NCI-H2107 (cell line): ENCODE measurements around the gene NAV3.

Experiments used
- DNase-seq: peaks from one replicate; lab custom pipeline; 2025; lab: John Stamatoyannopoulos, UW

NAV3 gene

GRCh38 chr12:78120306-78120705, 289.6 kb downstream of the NAV3 start:
- no peak for DNase-seq

- DNase-seq, result no peak
Observed at GRCh38 chr12:78120866-78121560, 290.3 kb downstream of the NAV3 start.

GRCh38 chr12:78121969-78122610, 291.4 kb downstream of the NAV3 start:
- DNase-seq, result no peak

GRCh38 chr12:78128211-78128610, 297.5 kb downstream of the NAV3 start:
- no peak for DNase-seq

GRCh38 chr12:78143717-78144116, 313.0 kb downstream of the NAV3 start:
- peak; percentile 21 for DNase-seq

GRCh38 chr12:78145398-78145797, 314.7 kb downstream of the NAV3 start:
- DNase-seq, result no peak

GRCh38 chr12:78146365-78146772, 315.7 kb downstream of the NAV3 start:
- no peak for DNase-seq

GRCh38 chr12:78149459-78149858, 318.8 kb downstream of the NAV3 start:
- DNase-seq, result peak; percentile 34

- no peak for DNase-seq
Observed at GRCh38 chr12:78155546-78155945, 324.9 kb downstream of the NAV3 start.

GRCh38 chr12:78156751-78157150, 326.1 kb downstream of the NAV3 start:
- DNase-seq, result no peak

GRCh38 chr12:78157199-78157598, 326.5 kb downstream of the NAV3 start:
- DNase-seq, result no peak

- DNase-seq, result no peak
Observed at GRCh38 chr12:78164154-78164553, 333.5 kb downstream of the NAV3 start.

- DNase-seq, result no peak
Observed at GRCh38 chr12:78167510-78167909, 336.8 kb downstream of the NAV3 start.

GRCh38 chr12:78171061-78171460, 340.4 kb downstream of the NAV3 start:
- DNase-seq, result no peak

GRCh38 chr12:78176643-78177042, 345.9 kb downstream of the NAV3 start:
- DNase-seq, result no peak

- no peak for DNase-seq
Observed at GRCh38 chr12:78177298-78177697, 346.6 kb downstream of the NAV3 start.

- DNase-seq, result no peak
Observed at GRCh38 chr12:78179346-78179745, 348.7 kb downstream of the NAV3 start.

GRCh38 chr12:78181544-78182162, 351.0 kb downstream of the NAV3 start:
- DNase-seq, result peak; percentile 52

- DNase-seq, result no peak
Observed at GRCh38 chr12:78183824-78184223, 353.1 kb downstream of the NAV3 start.

- DNase-seq, result no peak
Observed at GRCh38 chr12:78185109-78185508, 354.4 kb downstream of the NAV3 start.

GRCh38 chr12:78185651-78186050, 355.0 kb downstream of the NAV3 start:
- no peak for DNase-seq

- no peak for DNase-seq
Observed at GRCh38 chr12:78186670-78187069, 356.0 kb downstream of the NAV3 start.

GRCh38 chr12:78187741-78188140, 357.0 kb downstream of the NAV3 start:
- DNase-seq, result no peak
